GM18517 (cell line): ENCODE results near the gene NIN.

Experiments
- ATAC-seq: cut with Tn5 transposase; IDR thresholded peaks from one replicate; pipeline ENCODE4 v1.9.1; 2021; ENCODE audit warnings: mild to moderate bottlenecking, moderate library complexity; ENCODE audit not compliant: unreplicated experiment

Gene NIN

DNA sequence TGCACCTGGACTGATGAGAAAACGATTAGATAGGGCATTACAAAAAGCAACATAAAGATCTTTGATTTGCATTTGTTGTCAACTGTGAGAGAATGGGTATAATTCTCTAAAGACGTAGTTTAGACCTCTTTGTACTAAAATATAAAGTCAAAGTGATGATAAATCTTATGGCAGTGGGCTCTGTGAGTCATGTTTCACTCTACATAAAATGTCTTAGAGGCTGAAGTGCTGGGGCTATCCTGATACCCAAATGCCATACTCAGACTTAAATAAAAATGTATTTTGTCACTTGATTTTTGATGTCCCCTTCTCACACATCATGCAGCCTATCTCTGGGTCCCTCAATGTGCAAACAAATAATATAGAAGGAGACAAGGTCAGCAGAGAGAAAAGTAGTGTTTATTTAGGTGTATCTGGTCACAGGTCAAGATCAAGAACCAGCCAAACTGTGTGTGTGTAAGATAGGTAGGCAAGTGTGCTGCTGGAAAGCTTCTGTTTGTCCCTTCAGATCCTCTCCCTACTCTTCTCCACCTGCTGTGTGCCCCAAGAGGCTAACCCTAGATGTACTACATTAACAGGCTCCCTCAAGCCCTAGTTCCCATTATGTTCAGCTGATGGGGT, 7.0 kb upstream of the NIN start:
- ATAC-seq: no peak

DNA sequence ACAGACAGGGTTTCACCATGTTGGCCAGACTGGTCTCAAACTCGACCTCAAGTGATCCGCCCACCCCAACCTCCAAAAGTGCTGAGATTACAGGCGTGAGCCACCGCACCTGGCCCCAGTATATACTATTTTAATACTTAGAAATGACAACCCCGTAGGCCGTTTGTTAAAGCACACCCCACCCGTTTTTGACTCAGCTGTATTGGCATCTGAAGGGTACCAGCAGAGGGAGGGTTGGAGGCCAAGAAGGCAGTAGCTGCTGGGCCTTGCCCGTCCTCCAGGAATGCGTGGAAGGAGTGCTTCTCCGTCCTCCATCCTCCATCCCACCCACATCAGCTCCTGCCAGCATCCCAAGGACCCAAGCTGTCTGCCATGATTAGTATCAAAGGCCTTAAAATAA, 6.3 kb upstream of the NIN start:
- ATAC-seq: no peak

DNA sequence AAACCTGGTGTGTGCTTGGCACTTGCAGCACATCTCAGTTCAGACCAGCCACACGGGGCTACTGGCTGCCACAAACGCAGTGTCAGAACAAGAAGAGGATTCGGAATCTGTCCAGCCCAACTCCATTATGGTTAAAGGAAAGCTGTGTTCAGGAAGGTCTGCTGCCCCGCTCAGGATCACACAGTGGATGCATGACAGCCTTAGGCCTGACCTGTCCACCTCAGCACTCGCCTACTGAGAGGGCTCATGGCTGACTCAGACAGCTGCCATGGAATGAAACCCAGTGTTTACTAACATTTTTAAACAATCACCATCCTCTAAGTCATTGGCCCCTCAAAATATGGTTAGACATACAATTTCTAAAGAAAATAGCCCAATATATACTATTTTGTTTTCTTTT, 5.6 kb upstream of the NIN start:
- ATAC-seq: no peak

DNA sequence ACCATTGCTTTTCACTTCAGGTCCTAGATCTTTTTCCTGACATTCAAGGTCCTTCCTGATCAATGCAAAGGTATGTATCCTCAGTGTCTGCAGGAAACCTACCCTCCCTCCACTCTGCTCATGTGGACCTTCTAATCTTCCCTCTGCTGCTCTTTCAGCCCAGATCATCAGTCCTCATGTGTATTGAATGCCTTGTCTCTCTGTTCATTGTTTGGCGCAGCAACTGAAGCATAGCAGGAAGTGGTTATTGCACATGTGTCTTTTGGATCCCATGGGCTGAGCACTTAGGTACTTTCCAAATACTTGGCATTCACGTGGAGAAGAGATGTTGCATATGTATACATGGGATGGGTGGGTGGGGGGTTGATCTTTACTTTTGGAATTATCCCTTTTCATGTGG, 4.3 kb upstream of the NIN start:
- peak; percentile 31 for ATAC-seq

DNA sequence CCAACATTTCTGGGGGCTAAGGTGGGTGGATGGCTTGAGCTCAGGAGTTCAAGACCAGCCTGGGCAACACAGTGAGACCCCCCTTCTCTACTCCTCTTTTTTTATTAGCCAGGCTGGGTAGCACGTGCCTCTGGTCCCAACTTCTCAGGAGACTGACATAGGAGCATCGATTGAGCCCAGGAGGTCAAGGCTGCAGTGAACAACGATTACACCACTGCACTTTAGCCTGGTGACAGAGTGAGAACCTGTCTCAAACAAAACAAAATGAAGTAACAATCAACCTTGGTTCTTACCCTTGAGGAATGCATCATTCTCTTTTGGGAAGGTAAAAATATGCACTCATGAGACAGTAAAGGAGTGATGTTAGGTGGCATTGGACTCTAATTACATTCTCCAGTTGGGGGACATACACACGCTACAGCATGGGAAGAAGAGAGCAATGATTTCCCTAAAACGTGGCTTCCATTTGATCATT, 3.9 kb upstream of the NIN start:
- ATAC-seq: no peak

DNA sequence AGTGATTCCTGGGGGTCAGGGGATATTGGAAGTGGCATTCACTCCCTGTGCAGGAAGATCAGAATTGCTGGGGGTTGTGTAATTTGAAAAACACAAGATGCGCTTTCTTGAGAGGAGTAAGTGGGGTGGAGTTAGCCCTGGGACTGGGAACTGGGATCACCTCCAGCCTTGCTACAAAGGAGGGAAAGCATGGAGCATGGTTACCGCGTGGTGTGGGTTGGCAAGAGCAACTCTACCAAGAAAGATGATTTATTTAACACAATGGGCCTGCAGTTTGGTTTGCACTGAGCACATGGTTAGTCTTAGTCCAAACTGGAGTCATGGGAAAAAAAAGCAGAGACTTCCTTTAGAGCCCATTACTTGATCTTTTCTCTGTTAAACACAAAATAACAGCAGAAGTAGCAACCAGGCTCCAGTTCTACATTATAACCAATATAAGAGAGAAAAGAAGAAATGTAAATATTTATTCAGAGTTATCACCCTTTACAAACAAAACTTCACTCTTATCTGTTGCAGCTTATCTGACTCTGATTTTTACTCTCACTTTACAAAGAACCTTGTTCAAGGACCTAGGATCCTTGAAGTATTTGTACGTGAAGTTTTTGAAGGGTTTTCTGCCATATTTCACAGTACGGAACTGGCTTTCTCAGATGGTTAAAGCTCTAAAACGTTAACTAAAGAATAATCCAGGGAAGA, 2.1 kb upstream of the NIN start:
- ATAC-seq: no peak

DNA sequence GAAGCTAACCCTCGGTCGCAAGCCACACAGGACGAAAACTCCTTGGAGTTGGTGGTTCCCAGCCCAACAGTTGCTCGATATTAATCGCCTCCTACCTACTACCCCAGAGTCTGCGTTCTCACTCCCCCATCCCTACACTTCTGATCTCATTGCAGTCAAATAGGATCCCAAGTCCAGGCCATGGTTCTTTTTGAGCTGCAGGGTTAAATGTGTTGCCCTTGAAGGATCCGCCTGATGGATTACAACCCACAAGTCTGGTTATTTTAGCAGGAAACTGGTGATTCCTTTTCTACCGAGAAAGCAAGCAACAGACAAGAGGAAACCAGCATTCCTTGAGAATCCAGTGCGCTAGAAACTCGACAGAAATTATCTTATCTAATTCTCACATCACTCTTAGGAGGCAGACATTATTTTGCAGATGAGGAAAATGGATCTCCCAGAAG, 785 bp upstream of the NIN start:
- no peak for ATAC-seq

DNA sequence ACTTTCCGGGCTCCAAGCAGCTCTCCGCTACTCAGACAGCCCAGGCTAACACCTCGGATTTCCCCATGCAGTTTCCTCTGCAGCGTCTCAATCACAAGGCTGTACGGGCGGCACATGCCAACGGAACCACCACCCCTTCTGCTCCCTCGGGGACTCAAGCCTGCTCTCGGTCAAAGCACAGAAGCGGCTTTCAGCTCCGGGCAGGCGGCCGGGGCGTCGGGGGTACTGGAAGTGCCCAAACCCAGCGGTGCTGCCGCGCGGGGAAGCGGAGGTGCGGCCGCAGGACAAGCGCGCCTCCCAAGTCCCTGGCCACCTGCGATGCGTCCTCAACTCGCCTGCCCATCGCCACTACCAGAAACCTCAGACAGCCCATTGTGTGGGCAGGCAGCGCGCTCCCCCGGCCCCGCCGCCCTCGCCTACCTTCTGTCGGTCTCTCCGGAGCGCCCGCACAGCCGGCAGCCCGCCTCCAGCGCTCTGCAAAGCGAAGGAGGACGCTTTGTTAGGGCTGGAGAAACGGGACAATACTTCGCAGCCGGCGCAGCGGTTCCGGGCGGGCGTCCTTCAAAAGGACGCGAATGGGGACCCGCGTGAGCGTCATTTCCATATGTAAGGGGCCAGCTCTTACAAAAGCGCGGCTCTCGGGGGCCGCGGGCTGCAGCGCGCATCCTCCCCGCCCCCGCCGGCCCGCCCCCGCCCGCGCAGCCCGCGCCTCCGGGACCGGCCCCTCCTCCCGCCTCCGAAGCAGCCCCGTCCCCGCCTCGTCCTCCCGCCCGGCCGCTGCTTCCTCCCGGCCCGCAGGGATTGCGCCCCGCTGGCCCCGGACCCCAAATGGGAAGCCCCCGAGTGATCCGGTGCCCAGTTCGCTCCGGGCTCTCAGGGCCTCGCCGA, 674 bp downstream of the NIN start:
- peak; percentile 39 for ATAC-seq

DNA sequence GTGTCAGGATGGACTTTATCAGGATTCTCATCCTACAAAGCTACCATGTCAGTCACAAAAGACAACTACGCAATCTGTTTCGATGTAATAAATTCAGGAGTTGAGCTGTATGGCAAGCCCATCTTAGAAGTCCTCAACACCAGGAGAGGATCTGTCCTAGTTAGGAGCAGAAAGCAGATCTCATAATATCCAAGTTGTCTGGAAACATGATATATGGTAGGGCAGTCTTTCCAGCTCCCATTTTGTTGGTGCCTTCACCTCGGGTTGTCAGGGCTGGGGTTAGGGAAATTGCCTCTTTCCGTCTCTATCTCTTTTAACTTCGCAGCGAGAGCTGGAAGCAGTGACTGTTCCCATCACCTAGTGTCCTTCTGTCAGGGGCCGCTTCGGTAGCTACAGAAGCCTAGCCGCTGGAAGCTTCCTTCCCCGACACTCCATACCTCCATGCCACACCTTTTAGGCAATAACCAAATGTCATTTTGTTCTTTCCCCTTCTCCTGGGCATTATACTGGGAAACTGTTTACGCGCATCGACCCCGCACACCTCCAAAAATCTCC, 1.4 kb downstream of the NIN start:
- no peak for ATAC-seq

DNA sequence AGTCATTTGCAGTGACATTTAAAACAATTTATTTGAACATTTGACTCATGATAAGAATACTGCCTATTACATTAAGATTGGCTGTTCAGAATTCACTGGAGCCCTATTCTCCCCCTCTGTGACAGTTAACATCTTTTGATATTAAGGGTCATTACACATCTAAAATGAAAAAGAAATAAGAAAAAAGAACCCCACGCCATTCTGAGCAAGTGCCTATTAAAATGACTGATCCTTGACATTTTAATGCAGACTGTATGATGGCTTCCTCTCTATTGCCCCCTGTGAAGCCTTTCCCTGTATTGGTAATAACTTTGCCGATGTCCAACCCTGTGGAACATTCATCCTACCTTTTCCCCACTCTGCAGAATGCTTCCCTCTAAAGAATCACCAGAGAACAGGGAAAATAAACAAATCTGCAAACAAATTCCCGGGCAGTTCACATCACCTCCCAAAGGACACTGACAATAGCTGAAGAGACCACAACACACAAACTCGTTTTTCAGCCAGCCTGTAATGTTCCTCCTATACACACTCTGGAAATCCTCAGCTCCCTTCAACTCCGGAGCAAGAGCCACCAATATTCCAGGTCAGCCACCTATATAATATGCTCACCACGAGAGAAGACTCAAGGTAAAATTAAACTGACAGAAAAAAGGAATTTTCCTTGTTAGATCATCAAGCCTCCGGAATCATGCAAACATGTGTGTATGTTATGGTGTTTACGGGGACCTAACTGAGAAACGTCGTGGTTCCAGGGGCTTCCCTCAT, 2.1 kb downstream of the NIN start:
- no peak for ATAC-seq

DNA sequence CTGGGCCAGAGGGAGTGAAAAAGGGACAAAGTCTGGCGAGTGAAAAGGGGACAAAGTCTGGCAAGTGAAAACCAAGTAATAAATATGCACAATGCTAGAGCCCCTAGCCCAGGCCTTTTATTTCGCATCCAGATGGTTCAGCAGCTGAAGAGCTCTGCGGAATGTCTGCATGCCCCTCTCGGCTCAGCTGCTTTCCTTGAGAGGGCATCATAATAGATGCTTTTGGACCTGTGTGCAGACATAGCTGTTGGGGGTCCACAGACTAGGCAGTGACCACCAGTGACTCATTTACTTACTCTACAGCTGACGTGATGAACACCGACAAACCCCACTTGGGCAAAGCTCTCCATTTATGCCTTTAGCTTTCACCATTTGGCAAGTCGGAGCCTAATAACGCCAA, 4.3 kb downstream of the NIN start:
- no peak for ATAC-seq

DNA sequence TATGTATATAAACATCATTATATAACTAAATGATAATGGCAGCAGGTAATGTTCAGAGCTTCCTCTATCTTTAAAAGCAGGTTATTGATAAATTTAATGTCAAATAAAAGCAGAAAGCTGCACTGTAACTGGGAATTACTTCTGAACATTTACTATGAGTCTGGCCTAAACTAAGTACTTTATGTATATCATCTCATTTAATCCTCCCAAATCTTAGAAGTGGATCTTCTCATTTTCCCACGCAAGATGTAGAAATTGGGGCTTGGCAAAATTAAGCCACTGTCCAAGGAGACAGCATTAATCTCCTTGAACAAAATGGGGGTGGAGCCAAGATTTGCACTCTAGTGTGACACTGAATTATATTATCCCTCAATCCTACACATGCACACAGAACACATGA, 5.7 kb downstream of the NIN start:
- ATAC-seq: no peak

DNA sequence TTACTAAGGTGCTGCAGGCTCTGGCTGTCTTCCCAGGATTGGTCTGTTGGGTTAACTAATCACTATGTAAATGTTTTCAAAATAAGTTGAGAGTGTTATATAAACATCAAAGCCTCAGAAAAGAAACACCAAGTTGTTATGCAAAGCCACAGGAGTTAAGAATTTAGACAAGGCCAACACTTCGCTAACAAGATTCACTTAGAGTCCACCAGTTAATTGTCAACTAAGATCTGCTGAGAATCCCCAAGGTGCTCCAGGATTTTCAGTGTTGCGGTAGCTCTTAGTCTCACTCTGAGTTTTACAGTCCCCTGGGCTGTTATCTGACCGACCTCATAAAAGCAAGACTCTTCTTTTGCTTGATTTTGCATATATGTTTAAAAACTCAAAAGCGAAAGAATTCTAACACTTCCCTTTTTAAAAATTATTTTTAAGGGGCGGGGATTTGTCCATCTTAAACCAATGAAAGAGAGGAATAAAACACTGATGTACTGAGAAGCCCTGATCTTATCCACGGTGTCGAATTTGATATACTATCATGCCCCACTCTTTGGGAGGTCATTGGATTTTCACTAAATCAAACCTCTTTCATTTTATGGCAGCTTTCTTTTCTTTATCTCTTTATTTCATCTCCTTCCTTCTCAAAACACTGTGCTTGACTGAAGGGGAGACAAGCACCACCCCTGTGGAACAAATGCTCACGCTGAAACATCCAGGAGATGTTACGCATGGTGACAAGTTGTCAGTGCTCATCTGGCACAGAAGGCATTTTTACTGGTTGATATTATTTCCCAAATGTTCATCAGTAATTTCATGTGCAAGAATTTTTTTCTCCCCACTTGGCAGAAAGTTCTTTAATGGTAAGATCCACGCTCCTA, 7.0 kb downstream of the NIN start:
- peak; percentile 70 for ATAC-seq

DNA sequence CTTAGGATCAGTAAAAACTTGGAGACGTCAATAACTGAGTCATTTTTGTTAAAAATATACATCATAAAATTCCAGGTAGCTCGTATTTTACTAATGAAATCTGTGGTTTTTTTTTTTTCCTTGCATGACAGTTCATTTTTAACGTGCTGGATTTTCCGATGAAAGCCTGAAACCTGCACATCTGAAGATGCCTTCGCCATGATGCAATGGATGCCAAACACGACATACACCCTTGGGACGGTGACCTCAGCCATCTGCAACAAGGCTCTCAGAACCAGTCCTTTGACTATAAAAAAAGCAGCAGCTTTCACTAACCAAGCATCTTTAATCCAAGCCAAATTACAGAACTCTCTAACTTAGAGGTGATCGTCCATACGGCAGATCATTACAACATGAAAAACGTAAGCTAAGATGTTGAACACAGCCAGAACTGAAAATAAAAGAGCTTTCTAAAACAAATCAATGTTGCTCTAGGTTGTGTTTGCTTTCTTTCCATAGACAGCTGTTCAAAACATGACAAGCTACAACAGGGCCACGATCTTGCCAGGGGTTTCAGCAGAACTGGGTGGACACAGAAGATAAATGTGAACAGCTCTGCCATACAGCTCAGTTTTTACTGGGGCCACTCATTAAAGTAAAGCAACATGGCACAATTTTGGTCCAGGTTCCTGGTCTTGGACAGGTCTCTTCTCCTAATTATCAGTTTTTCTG, 7.8 kb downstream of the NIN start:
- ATAC-seq: peak; percentile 26

DNA sequence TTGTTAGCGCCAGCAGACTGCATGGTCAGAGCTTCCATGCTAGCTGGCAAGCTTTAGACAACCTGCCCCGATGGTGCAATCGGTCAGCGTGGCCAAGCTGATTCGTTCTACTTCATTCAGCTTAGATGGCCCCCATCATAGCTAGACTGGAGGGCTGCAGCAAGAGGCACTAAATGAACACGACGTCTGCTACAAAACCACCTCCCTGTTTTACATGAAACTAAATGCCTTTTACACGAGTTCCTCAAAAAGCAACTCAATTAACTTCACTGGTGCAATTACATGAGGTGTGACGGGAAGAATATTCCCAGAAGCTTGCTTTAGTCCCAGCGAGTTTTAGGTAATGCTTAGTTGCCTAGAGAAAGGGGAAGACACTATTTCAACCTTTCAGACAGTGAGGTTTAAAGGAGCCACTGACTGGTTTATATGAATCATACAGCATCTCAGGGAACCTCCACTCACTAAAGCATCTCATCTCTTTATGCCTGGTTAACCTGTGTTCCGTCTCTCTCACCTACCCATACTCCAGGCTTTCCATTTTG, 8.4 kb downstream of the NIN start:
- no peak for ATAC-seq

DNA sequence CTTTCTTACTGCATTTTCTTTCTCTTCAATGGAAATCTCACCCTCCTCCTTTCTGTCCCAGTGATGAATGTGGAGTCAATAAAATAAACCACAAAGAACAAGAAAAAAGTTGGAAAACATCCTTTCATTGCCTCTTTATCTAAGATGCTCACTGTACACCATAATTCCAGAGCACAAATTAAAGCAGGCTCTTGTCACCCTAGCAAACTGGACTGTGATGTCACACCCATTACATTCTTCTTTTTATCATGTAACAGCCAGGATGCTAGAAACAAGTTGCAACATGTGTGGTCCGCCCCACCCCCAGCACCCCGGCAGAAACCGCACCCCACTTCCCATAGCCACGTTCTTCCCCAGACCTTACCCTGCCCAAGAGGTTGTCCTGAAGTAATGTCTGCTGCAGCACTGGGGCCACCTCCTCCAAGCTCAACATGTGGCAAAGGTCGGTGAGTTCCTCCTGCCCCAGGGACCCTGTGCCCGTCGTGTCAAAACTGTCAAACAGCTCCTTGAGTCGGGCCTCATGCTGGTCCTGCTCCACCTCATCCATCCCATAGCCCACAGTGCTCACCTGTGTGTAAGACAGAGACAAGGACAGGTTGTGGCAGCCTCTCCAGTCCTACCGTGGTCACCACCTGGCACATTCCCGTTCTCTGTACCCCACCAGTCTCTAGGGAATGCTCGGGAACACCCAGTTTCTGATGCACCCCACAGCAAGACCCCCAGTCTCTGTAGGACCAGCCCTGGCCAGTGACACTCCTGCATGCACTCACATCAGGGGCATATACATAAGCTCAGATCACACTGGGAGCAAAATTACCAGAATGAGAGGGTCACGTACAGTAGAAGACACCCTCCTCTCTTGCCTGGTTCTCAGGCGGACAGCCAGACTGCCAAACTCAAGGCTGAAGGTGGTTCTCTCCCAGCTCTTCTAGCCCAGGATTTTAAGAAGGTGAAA, 9.2 kb downstream of the NIN start:
- no peak for ATAC-seq

DNA sequence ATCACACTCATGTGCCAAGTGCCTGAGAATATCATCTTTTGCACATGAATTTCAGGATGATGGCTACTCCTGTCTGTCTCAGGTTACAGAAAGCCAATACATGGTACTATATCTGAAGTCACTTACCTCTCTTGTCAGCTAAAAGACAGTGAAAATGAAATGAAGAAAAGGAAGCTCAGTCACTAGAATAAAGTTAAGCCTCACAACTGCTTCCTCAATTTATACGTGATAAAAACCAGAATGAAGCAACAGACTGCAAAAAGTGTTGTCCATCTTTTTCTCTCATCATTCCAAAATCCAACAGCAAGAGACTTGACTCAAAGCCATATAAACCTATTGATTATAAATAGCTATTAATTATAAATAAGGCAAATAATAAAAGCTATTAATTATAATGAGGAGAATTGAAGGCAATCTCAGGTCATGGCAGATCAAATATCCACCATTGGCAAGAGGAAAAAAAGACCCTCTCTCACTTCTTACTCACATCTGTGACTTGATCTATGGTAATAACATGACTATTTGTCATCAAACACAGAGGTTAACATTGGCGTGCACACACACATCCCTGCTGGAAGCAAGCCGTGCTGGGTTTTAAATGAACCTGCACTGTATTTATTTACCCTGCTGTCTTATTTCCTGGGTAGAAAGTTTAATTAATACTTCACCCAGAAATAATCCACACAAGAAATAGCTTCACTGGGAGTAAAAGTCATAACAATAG, 10.0 kb downstream of the NIN start:
- ATAC-seq: no peak
